Uterus (tissue), 4 donors: ENCODE results near the gene POMT2. TPM values are rescaled to one million over a fixed set of nuclear protein-coding genes. Genes with fewer than 3 reads are reported as not detected.

ENCODE experiments used
- DNase-seq, 2 donors: peaks; one replicate each; pipeline ENCODE4 v3.0.0-alpha.2; 2019 to 2020
- H3K27ac ChIP-seq, 2 donors: fragments of 200-600 bp; sonication (generic); 1 replicate in 1 of 2; 2 replicates in 1 of 2; pipeline ENCODE4 v1.5.1; 2016 to 2018
- H3K27me3 ChIP-seq, 2 donors: fragments of 200-600 bp; sonication (generic); one replicate each; pipeline ENCODE4 v1.5.1; 2018 to 2019; ENCODE audit warnings: control low read depth in 1 of 2
- H3K36me3 ChIP-seq, 2 donors: fragments of 200-600 bp; sonication (generic); one replicate each; pipeline ENCODE4 v1.5.1; 2019; ENCODE audit warnings: control low read depth in 1 of 2
- H3K4me1 ChIP-seq, 2 donors: fragments of 200-600 bp; sonication (generic); one replicate each; pipeline ENCODE4 v1.5.1; 2018 to 2019; ENCODE audit warnings: control low read depth in 1 of 2
- H3K4me3 ChIP-seq, 2 donors: fragments of 200-600 bp; sonication (generic); 1 replicate in 1 of 2; 2 replicates in 1 of 2; pipeline ENCODE4 v1.5.1; 2018 to 2019; ENCODE audit warnings: mild to moderate bottlenecking in 1 of 2
- H3K9me3 ChIP-seq, 2 donors: fragments of 200-600 bp; sonication (generic); one replicate each; pipeline ENCODE4 v1.5.1; 2019; ENCODE audit warnings: control low read depth in 1 of 2
- POLR2A ChIP-seq, 2 donors: fragments of 450-650 bp; IDR thresholded peaks; one replicate each; pipeline ENCODE4 v1.6.1; 2016; ENCODE audit warnings: antibody characterized with exemption in 2 of 2, mild to moderate bottlenecking in 1 of 2, moderate library complexity in 1 of 2
- intact Hi-C: fragments of 100-400 bp; cut with DNase I; formaldehyde crosslinking; loops from one replicate; pipeline ENCODE4 v1.15.1; 2023; ENCODE audit warnings: low total_unique reads
- total RNA-seq, 4 donors: library from RNA; depleted of rRNA in 3 of 4; stranded (reverse); fragments of >200 nt in 3 of 4; gene quantifications; one replicate each; pipeline versions ENCODE4 v1.1.0 to v1.2.4, GENCODE V29; 2014 to 2023
- TF ChIP-seq, protein P1 (sequence below), 4 experiments: fragments of 200-600 bp in 2 of 4; fragments of 450-650 bp in 2 of 4; sonication (generic) in 2 of 4; IDR thresholded peaks; one replicate each; pipeline ENCODE4 v1.5.1; 2016 to 2019; ENCODE audit warnings: antibody characterized with exemption in 4 of 4, mild to moderate bottlenecking in 2 of 4, moderate library complexity in 1 of 4
- donor health status: DM: yes; HTN: yes; CAD: no.

The POMT2 gene
- total RNA-seq, 4 donors from 2014 or later, result 2.1 to 72.2 (median 27.9) TPM

- Histone ChIP-seq H3K4me1 (no peaks in the 10 kb centered on the region), H3K27me3 (peaks cover 0 to 3% of the 10 kb centered on the region in 2 donors), H3K9me3 (peaks cover 0 to 4% of the 10 kb centered on the region in 2 donors), H3K36me3 (no peaks in the 10 kb centered on the region), H3K4me3 (no peak within 1 kb of the TSS), H3K27ac (no peak within 1 kb of the TSS)
- no peak for DNase-seq
- TF ChIP-seq, protein P1, sequence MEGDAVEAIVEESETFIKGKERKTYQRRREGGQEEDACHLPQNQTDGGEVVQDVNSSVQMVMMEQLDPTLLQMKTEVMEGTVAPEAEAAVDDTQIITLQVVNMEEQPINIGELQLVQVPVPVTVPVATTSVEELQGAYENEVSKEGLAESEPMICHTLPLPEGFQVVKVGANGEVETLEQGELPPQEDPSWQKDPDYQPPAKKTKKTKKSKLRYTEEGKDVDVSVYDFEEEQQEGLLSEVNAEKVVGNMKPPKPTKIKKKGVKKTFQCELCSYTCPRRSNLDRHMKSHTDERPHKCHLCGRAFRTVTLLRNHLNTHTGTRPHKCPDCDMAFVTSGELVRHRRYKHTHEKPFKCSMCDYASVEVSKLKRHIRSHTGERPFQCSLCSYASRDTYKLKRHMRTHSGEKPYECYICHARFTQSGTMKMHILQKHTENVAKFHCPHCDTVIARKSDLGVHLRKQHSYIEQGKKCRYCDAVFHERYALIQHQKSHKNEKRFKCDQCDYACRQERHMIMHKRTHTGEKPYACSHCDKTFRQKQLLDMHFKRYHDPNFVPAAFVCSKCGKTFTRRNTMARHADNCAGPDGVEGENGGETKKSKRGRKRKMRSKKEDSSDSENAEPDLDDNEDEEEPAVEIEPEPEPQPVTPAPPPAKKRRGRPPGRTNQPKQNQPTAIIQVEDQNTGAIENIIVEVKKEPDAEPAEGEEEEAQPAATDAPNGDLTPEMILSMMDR (IDR thresholded peaks at IDR 0.05), result no peak
- TF ChIP-seq POLR2A (IDR thresholded peaks at IDR 0.05), result no peak
- intact Hi-C loops, result no loop called here
Measured at GRCh38 chr14:77271113-77271710, 49.5 kb downstream of the POMT2 start, which contains the start of gene NGB. Gene NGB, minus strand, starts transcription at chr14:77271206. Its CDS starts 269 bp downstream, at chr14:77270937.

- Histone ChIP-seq H3K9me3 (peaks cover 0 to 4% of the 10 kb centered on the region in 2 donors), H3K27me3 (peaks cover 0 to 3% of the 10 kb centered on the region in 2 donors)
- intact Hi-C loops, result no loop called here
Measured at GRCh38 chr14:77270361-77271112, 50.1 kb downstream of the POMT2 start.

DNA sequence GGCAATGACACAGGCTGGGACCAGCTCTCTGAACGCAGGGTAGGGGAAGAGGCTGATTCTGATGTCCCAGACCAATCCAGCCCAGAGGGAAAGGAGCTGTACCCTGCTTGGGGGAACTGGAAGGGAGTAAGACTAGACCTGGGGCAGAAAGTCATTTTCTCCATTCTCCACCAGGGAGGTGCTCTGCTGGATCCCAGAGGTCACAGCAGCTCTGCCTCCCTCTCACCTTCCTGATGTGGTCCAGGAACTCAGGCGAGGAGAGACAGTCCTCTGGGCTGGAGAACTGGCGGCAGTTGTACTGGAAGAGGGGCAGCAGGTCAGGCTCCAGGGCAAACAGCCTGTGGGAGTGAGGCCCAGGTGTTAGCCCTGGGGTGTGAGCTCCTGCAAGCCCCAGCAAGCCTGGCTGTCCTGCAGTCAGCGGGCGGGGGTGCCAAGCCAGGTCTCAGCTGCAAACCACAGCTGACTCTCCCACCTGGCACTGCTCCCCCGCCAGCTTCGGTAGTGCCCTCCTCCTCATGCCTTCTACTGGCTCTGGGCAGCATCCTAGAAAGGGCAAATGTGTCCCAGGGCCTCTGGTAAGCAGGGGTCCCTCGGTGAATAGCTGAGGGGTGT is 51.6 kb downstream of the POMT2 start:
- TF ChIP-seq POLR2A (IDR thresholded peaks at IDR 0.05), result no peak
- TF ChIP-seq, protein P1 (IDR thresholded peaks at IDR 0.05), result no peak
- Histone ChIP-seq H3K9me3 (peaks cover 0 to 4% of the 10 kb centered on the region in 2 donors), H3K27me3 (peaks cover 0 to 3% of the 10 kb centered on the region in 2 donors), H3K4me1 (no peaks in the 10 kb centered on the region), H3K4me3 (no peak overlapping the region), H3K36me3 (no peaks in the 10 kb centered on the region), H3K27ac (no peak overlapping the region)
- DNase-seq, result no peak
- intact Hi-C loops, result no loop called here

More at GRCh38 chr14:77270361-77271112, 50.1 kb downstream of the POMT2 start:
- H3K27ac ChIP-seq, result no peak overlapping the region
- no peak for TF ChIP-seq POLR2A (IDR thresholded peaks at IDR 0.05)
- TF ChIP-seq, protein P1 (IDR thresholded peaks at IDR 0.05), result no peak
- no peak for DNase-seq
- no peak overlapping the region for H3K4me3 ChIP-seq
- no peaks in the 10 kb centered on the region for H3K4me1 ChIP-seq
- no peaks in the 10 kb centered on the region for H3K36me3 ChIP-seq

- no peaks in the 10 kb centered on the region for H3K9me3 ChIP-seq
- H3K4me1 ChIP-seq, result no peaks in the 10 kb centered on the region
- no peak overlapping the region for H3K4me3 ChIP-seq
- intact Hi-C loops, result no loop called here
- H3K36me3 ChIP-seq, result no peaks in the 10 kb centered on the region
- no peak overlapping the region for H3K27ac ChIP-seq
- no peak for DNase-seq
- TF ChIP-seq POLR2A (IDR thresholded peaks at IDR 0.05), result no peak
- TF ChIP-seq, protein P1 (IDR thresholded peaks at IDR 0.05), result no peak
- H3K27me3 ChIP-seq, result peaks cover 0 to 3% of the 10 kb centered on the region in 2 donors
Measured at GRCh38 chr14:77267937-77268699, 52.6 kb downstream of the POMT2 start.
